Central memory CD8-positive, alpha-beta T cell (primary cell): ENCODE data around the gene NEU1.
"Not testable (repeated sequence)": the region's sequence is repeated elsewhere in the genome, so short reads cannot be mapped to it uniquely, and the experiment has no call there.

Source experiments
- ATAC-seq: fragments of 150-1000 bp; cut with Tn5 transposase; replicated peaks from 2 replicates; pipeline ENCODE4 v1.10.0; 2022; ENCODE audit warnings: mild to moderate bottlenecking, moderate FRiP score, moderate number of reproducible peaks; ENCODE audit not compliant: poor library complexity, severe bottlenecking; ENCODE audit errors: extremely low read depth
- DNase-seq, 2 donors: peaks; one replicate each; pipeline ENCODE4 v3.0.0; 2021; ENCODE audit warnings: low spot score in 2 of 2
- H3K27ac Mint-ChIP-seq: one replicate; pipeline ENCODE4 v1.8.0; 2022; ENCODE audit warnings: low read depth, mild to moderate bottlenecking, moderate library complexity, mixed read lengths
- H3K27me3 Mint-ChIP-seq: one replicate; pipeline ENCODE4 v1.8.0; 2022; ENCODE audit warnings: mixed read lengths
- H3K36me3 Mint-ChIP-seq: one replicate; pipeline ENCODE4 v1.8.0; 2022; ENCODE audit warnings: mild to moderate bottlenecking, moderate library complexity, mixed read lengths; ENCODE audit not compliant: insufficient read depth
- H3K4me1 Mint-ChIP-seq: one replicate; pipeline ENCODE4 v1.8.0; 2022; ENCODE audit warnings: mixed read lengths
- H3K4me3 Mint-ChIP-seq: one replicate; pipeline ENCODE4 v1.8.0; 2022; ENCODE audit warnings: mild to moderate bottlenecking, moderate library complexity, mixed read lengths
- H3K9me3 Mint-ChIP-seq: one replicate; pipeline ENCODE4 v1.8.0; 2022; ENCODE audit warnings: mixed read lengths

The NEU1 gene

DNA sequence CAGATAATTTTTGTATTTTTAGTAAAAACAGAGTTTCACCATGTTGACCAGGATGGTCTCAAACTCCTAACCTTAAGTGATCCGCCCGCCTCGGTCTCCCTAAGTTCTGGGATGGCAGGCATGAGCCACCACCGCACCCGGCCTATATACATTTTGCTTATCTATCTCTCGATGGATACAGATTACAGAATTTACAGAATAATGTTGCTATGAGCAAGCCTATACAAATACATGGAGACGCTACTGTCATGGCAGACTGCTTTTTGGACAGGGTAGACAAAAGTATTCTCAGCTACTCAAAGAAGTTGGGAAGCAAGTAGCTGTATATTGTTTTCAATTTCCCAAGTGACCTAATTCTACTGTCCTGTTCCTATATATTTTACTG lies 49.2 kb downstream of the NEU1 start:
- peaks cover 39% of the 10 kb centered on the region for H3K4me1 Mint-ChIP-seq
- no peaks in the 10 kb centered on the region for H3K9me3 Mint-ChIP-seq
- peak overlapping the region; percentile 78 for H3K27ac Mint-ChIP-seq
- ATAC-seq (no peak), DNase-seq (no peak)
- H3K36me3 Mint-ChIP-seq, result peaks cover 13% of the 10 kb centered on the region
- no peaks in the 10 kb centered on the region for H3K27me3 Mint-ChIP-seq
- peak overlapping the region; percentile 88 for H3K4me3 Mint-ChIP-seq

DNA sequence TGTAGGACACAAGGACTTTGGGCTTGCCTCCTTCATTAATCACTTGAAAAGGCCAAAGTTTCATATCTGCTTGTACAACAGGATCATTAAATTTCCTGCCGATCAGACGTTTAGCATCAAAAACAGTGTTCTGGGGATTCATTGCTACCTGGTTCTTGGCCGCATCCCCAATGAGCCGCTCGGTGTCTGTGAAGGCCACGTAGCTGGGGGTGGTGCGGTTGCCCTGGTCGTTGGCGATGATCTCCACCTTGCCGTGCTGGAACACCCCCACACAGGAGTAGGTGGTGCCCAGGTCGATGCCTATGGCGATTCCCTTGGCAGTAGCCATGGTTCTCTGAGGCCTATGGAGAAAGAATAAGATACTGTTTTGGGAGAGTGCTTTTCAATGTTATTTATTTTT lies 51.0 kb downstream of the NEU1 start:
- no peak overlapping the region for H3K4me3 Mint-ChIP-seq
- no peak for ATAC-seq

GRCh38 chr6:31808599-31808998 lies 54.0 kb downstream of the NEU1 start:
- not testable (repeated sequence) for H3K4me3 Mint-ChIP-seq, H3K27ac Mint-ChIP-seq, H3K27me3 Mint-ChIP-seq, H3K9me3 Mint-ChIP-seq, ATAC-seq, H3K36me3 Mint-ChIP-seq, DNase-seq
- peaks cover 30% of the 10 kb centered on the region for H3K4me1 Mint-ChIP-seq

More for the DNA sequence above, 51.0 kb downstream of the NEU1 start:
- Mint-ChIP-seq H3K27me3 (no peaks in the 10 kb centered on the region), H3K9me3 (no peaks in the 10 kb centered on the region), H3K36me3 (peaks cover 10% of the 10 kb centered on the region), H3K4me1 (peaks cover 32% of the 10 kb centered on the region), H3K27ac (no peak overlapping the region)
- DNase-seq, result no peak
